Endothelial cell of umbilical vein (primary cell): ENCODE results near the gene TENM4.

Experiments
- POLR2A ChIP-seq: IDR thresholded peaks from 2 replicates; pipeline ENCODE4 v1.6.1; 2012; ENCODE audit warnings: low read depth, mild to moderate bottlenecking, control low read depth, low read length
- POLR2AphosphoS5 ChIP-seq: IDR thresholded peaks from 2 replicates; pipeline ENCODE4 v1.6.1; 2012; ENCODE audit warnings: low read depth, mild to moderate bottlenecking, control low read depth, low read length, moderate library complexity; ENCODE audit not compliant: insufficient read depth
- TF ChIP-seq, protein P1 (sequence below), 2 donors: IDR thresholded peaks; 1 replicate in 1 of 2; 2 replicates in 1 of 2; pipeline ENCODE4 v1.5.1; 2011; ENCODE audit warnings: low read length in 2 of 2, mild to moderate bottlenecking in 2 of 2, moderate library complexity in 2 of 2, control low read depth in 1 of 2, inconsistent platforms in 1 of 2, low read depth in 1 of 2; ENCODE audit not compliant: insufficient read depth in 1 of 2; ENCODE audit errors: extremely low read depth in 1 of 2

DNA sequence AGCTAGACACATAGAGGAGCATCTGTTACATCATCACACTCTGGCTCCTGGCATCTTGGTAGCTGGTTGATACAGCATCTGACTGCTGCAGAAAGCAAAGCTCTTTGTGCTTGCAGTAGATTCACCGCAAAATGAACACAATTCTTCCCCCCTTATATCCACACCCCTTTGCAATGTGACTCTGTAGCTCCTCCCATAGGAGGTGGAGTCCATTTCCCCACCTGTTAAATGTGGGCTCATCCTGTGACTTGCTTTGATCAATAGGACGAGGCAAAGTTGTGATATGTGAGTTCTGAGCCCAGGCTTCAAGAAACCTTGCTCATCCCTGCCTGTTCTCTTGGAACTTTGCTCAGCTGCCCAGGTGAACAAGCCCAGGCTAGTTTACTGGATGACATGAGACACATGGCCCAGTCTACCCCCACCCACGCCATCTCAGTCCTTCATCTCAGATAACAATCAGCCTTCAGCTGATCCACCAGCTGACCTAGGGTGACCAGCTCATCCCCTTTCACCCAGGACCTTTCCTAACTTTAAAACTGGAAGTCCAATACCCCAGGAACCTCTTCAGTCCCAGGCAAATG lies 272.2 kb downstream of the TENM4 start:
- TF ChIP-seq POLR2AphosphoS5: no peak
- TF ChIP-seq, protein P1, sequence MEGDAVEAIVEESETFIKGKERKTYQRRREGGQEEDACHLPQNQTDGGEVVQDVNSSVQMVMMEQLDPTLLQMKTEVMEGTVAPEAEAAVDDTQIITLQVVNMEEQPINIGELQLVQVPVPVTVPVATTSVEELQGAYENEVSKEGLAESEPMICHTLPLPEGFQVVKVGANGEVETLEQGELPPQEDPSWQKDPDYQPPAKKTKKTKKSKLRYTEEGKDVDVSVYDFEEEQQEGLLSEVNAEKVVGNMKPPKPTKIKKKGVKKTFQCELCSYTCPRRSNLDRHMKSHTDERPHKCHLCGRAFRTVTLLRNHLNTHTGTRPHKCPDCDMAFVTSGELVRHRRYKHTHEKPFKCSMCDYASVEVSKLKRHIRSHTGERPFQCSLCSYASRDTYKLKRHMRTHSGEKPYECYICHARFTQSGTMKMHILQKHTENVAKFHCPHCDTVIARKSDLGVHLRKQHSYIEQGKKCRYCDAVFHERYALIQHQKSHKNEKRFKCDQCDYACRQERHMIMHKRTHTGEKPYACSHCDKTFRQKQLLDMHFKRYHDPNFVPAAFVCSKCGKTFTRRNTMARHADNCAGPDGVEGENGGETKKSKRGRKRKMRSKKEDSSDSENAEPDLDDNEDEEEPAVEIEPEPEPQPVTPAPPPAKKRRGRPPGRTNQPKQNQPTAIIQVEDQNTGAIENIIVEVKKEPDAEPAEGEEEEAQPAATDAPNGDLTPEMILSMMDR (IDR thresholded peaks at IDR 0.05; ENCODE audit: extremely low read depth in 1 of 2, insufficient read depth in 1 of 2, low read depth in 1 of 2, low read length in 2 of 2): no peak
- TF ChIP-seq POLR2A: no peak
